K562 (cell line): ENCODE data around the gene UBASH3A. TPM values are rescaled to one million over a fixed set of nuclear protein-coding genes. Genes with fewer than 3 reads are reported as not detected.

Source experiments
- ATAC-seq: fragments of 200-7000 bp; cut with Tn5 transposase; 3 replicates; pipeline ENCODE4 v1.9.1; 2020; ENCODE audit warnings: moderate library complexity
- BruUV-seq: library from RNA; stranded (reverse); fragments of 400-500 nt; replicated peaks from 2 replicates; lab custom pipeline; 2021; lab: Mats Ljungman, UMichigan
- CTCF ChIA-PET: fragments of 300-600 bp; formaldehyde crosslinking; extraction: SDS; loops from one replicate; lab custom pipeline; 2021; ENCODE audit warnings: low intra/inter-chr PET ratio; lab: Yijun Ruan, JAX
- POLR2A ChIA-PET: fragments of 300-600, 350-650 bp; sonication (Branson Sonifier 250); formaldehyde crosslinking; extraction: SDS; loops from one replicate; lab custom pipeline; 2021; ENCODE audit warnings: antibody characterized with exemption, inconsistent platforms; lab: Yijun Ruan, JAX
- DNase-seq, 4 experiments: peaks; one replicate each; pipeline versions ENCODE4 v3.0.0 to v3.0.0-alpha.2; 2011 to 2018; ENCODE audit warnings: low spot score in 3 of 4, mixed read lengths in 3 of 4; ENCODE audit errors: extremely low read depth in 1 of 4
- FAIRE-seq: peaks from 2 replicates; lab custom pipeline; 2011; peaks lifted over from hg19 to GRCh38; lab: Jason Lieb, UNC
- H2AFZ ChIP-seq: 2 replicates; pipeline ENCODE4 v1.6.0; 2011; ENCODE audit warnings: low read depth, low read length, control low read depth, inconsistent platforms
- H3K27ac ChIP-seq: fragments of 200-600 bp; 3 replicates; pipeline ENCODE4 v1.8.0; 2011; ENCODE audit warnings: low read depth, mild to moderate bottlenecking, control low read depth, inconsistent platforms, low read length, moderate library complexity, mixed read lengths; ENCODE audit errors: extremely low read depth
- H3K27me3 ChIP-seq, 2 experiments: fragments of 300-600 bp in 1 of 2; 2 replicates in 1 of 2; 3 replicates in 1 of 2; pipeline versions ENCODE4 v1.6.0 to v1.8.0; 2011; ENCODE audit warnings: inconsistent platforms in 2 of 2, low read length in 2 of 2, mild to moderate bottlenecking in 1 of 2, mixed read lengths in 1 of 2, moderate library complexity in 1 of 2; ENCODE audit not compliant: control insufficient read depth in 2 of 2, insufficient read depth in 2 of 2
- H3K36me3 ChIP-seq: fragments of 300-600 bp; 3 replicates; pipeline ENCODE4 v1.8.0; 2011; ENCODE audit warnings: mild to moderate bottlenecking, low read length, inconsistent platforms; ENCODE audit not compliant: control insufficient read depth, insufficient read depth
- H3K4me1 ChIP-seq, 2 experiments: fragments of 200-600 bp in 1 of 2; replicated peaks in 1 of 2; 2 replicates in 1 of 2; 3 replicates in 1 of 2; pipeline versions ENCODE4 v1.5.1 to v1.8.0; 2011; ENCODE audit warnings: inconsistent platforms in 2 of 2, low read length in 2 of 2, mild to moderate bottlenecking in 1 of 2, mixed read lengths in 1 of 2, moderate library complexity in 1 of 2; ENCODE audit not compliant: control insufficient read depth in 2 of 2, insufficient read depth in 2 of 2
- H3K4me2 ChIP-seq: 2 replicates; pipeline ENCODE4 v1.6.1; 2011; ENCODE audit warnings: low read length, control low read depth, inconsistent platforms, mixed read lengths; ENCODE audit not compliant: insufficient read depth
- H3K4me3 ChIP-seq: fragments of 200-600 bp; sonication (generic), shearing (Covaris generic); 2 replicates; pipeline ENCODE4 v1.5.1; 2016; ENCODE audit warnings: control low read depth, inconsistent platforms
- H3K79me2 ChIP-seq: fragments of 200-600 bp; 3 replicates; pipeline ENCODE4 v1.8.0; 2011; ENCODE audit warnings: low read length, inconsistent platforms; ENCODE audit not compliant: control insufficient read depth, insufficient read depth
- H3K9ac ChIP-seq, 2 experiments: 2 replicates each; pipeline versions ENCODE4 v1.6.0 to v1.6.1; 2011; ENCODE audit warnings: low read depth in 2 of 2, low read length in 2 of 2, control low read depth in 1 of 2, inconsistent platforms in 1 of 2, mild to moderate bottlenecking in 1 of 2, mixed read lengths in 1 of 2; ENCODE audit not compliant: insufficient read depth in 1 of 2
- H3K9me1 ChIP-seq: one replicate; pipeline ENCODE4 v1.6.0; 2011; ENCODE audit warnings: inconsistent platforms, mild to moderate bottlenecking, low read length, moderate library complexity; ENCODE audit not compliant: control insufficient read depth, insufficient read depth
- H3K9me3 ChIP-seq: replicated peaks from 2 replicates; pipeline ENCODE4 v1.5.1; 2011; ENCODE audit warnings: low read depth, low read length, inconsistent platforms; ENCODE audit not compliant: control insufficient read depth, insufficient read depth
- H4K20me1 ChIP-seq: replicated peaks from 2 replicates; pipeline ENCODE4 v1.6.1; 2011; ENCODE audit warnings: low read length, inconsistent platforms, mixed read lengths; ENCODE audit not compliant: control insufficient read depth, insufficient read depth
- BRD9 ChIP-seq: fragments of 450-650 bp; IDR thresholded peaks from 2 replicates; pipeline ENCODE4 v1.6.1; 2018; ENCODE audit warnings: low read depth; ENCODE audit not compliant: partially characterized antibody
- CBX1 ChIP-seq: sonication (generic); IDR thresholded peaks from 2 replicates; pipeline ENCODE4 v1.6.1; 2016; ENCODE audit warnings: antibody characterized with exemption, low read depth, mild to moderate bottlenecking
- CHD4 ChIP-seq: fragments of 200-600 bp; sonication (generic); IDR thresholded peaks from 3 replicates; pipeline ENCODE4 v1.6.1; 2012; ENCODE audit warnings: low read depth, mild to moderate bottlenecking, mixed read lengths, low read length, inconsistent platforms; ENCODE audit not compliant: insufficient read depth, insufficient replicate concordance, poor library complexity, severe bottlenecking
- ELK1 ChIP-seq: sonication (generic); formaldehyde crosslinking; IDR thresholded peaks from 2 replicates; pipeline ENCODE4 v1.8.1; 2022; ENCODE audit warnings: missing genetic modification reagents
- FOXA1 ChIP-seq: fragments of 450-650 bp; IDR thresholded peaks from 2 replicates; pipeline ENCODE4 v1.6.1; 2016; ENCODE audit warnings: mild to moderate bottlenecking, borderline replicate concordance
- MTA2 ChIP-seq: fragments of 450-650 bp; IDR thresholded peaks from 2 replicates; pipeline ENCODE4 v1.6.1; 2016; ENCODE audit warnings: low read depth
- NR2F6 ChIP-seq: fragments of 450-650 bp; formaldehyde crosslinking; IDR thresholded peaks from 2 replicates; pipeline ENCODE4 v1.4.0; 2020; ENCODE audit warnings: mild to moderate bottlenecking
- RFX1 ChIP-seq: fragments of 450-650 bp; IDR thresholded peaks from 2 replicates; pipeline ENCODE4 v1.6.1; 2016; ENCODE audit warnings: mild to moderate bottlenecking, moderate library complexity
- SIN3B ChIP-seq: fragments of 450-650 bp; IDR thresholded peaks from 2 replicates; pipeline ENCODE4 v1.6.1; 2017; ENCODE audit warnings: low read depth, mild to moderate bottlenecking, moderate library complexity
- UBTF ChIP-seq, 2 experiments: IDR thresholded peaks; 2 replicates each; pipeline ENCODE4 v1.6.1; 2012; ENCODE audit warnings: improper control_type of control experiment in 2 of 2, low read depth in 2 of 2, low read length in 2 of 2, borderline replicate concordance in 1 of 2
- ZFP36 ChIP-seq: fragments of 150-350 bp; IDR thresholded peaks from 2 replicates; pipeline ENCODE4 v1.6.1; 2018; ENCODE audit warnings: low read length, low read depth; ENCODE audit not compliant: partially characterized antibody
- ZNF384 ChIP-seq: IDR thresholded peaks from 2 replicates; pipeline ENCODE4 v1.6.1; 2012; ENCODE audit warnings: low read depth, low read length, improper control_type of control experiment
- ZNF717 ChIP-seq: fragments of 250-450 bp; sonication (Bioruptor Pico); IDR thresholded peaks from 2 replicates; pipeline ENCODE4 v1.5.0; 2021
- WGBS: fragments of 100-300 bp; shearing (Covaris generic); methylation state at CpG from one replicate; pipeline ENCODE4 v1.1.6; 2016; ENCODE audit warnings: low coverage, mixed read lengths; ENCODE audit not compliant: insufficient coverage; ENCODE audit errors: missing lambda C conversion rate; 5-methylcytosine and 5-hydroxymethylcytosine counted together
- in situ Hi-C: fragments of 300-500 bp; cut with MboI; formaldehyde crosslinking; loops from 4 replicates; pipeline ENCODE4 v1.15.0; 2018; ENCODE audit warnings: inconsistent platforms, mixed read lengths
- intact Hi-C: fragments of 100-400 bp; cut with micrococcal nuclease; formaldehyde crosslinking; loops from 2 replicates; pipeline ENCODE4 v1.14.2; 2022
- polyA plus RNA-seq, 8 experiments: library from polyadenylated mRNA; depleted of rRNA in 4 of 8; stranded (reverse) in 5 of 8; unstranded in 3 of 8; fragments of >200 nt; fragmentation: Nextera tagmentation in 2 of 8; fragmentation: Illumina TruSeq in 1 of 8; extraction: Ambion mirVana in 2 of 8; extraction: Trizol in 1 of 8; gene quantifications; 2 replicates each; pipeline versions ENCODE4 v1.2.1 to v1.2.3, GENCODE V29; 2011 to 2014; ENCODE audit warnings: inconsistent platforms in 1 of 8, missing spikeins in 1 of 8
- total RNA-seq, 7 experiments: library from RNA; depleted of rRNA in 6 of 7; stranded (reverse); fragments of >200 nt in 6 of 7; fragmentation: Illumina TruSeq in 2 of 7; extraction: Trizol in 2 of 7; gene quantifications; 2 replicates each; pipeline versions ENCODE4 v1.2.1 to v1.2.3, GENCODE V29; 2011 to 2021; ENCODE audit warnings: low replicate concordance in 1 of 7

UBASH3A gene
- total and polyA plus RNA-seq, 9 of the 15 experiments (the other 6 are each of a cell fraction or from before 2014, with no cell fraction given), result 0.23 to 1.8 (median 1.1) TPM

- TF ChIP-seq ZNF717 (CRISPR knock-in tag), result no peak
- no peak for TF ChIP-seq NR2F6 (CRISPR knock-in tag)
- no peak for TF ChIP-seq BRD9
- TF ChIP-seq ELK1, result no peak
- TF ChIP-seq RFX1, result no peak
- TF ChIP-seq ZNF384, result no peak
- TF ChIP-seq CHD4, result no peak
- TF ChIP-seq SIN3B, result no peak
- no peak for TF ChIP-seq CBX1
- no peak for TF ChIP-seq FOXA1
These were observed 45.0 kb downstream of the UBASH3A start (continued) for GRCh38 chr21:42448686-42449085.

GRCh38 chr21:42451941-42452340 is 48.2 kb downstream of the UBASH3A start:
- POLR2A ChIA-PET, result interaction anchor here (0.6 kb wide), 1 partner anchor 69 kb away, joined by 3 read pairs; no protein-coding TSS in a partner anchor
- Histone ChIP-seq H3K27me3 (peaks cover 6 to 52% of the 10 kb centered on the region in 2 experiments; a peak in 4 of 5 replicates), H3K9me1 (no peaks in the 10 kb centered on the region), H3K4me3 (no peak overlapping the region), H3K27ac (no peak overlapping the region), H3K79me2 (no peaks in the 10 kb centered on the region), H3K9me3 (no peaks in the 10 kb centered on the region), H2AFZ (no peak overlapping the region), H3K4me1 (peaks cover 0 to 8% of the 10 kb centered on the region in 2 experiments; a peak in 2 of 5 replicates), H4K20me1 (no peaks in the 10 kb centered on the region)
- intact Hi-C loops, result loop anchor here (5.0 to 10.0 kb wide), 2 partner anchors 117 to 305 kb away; no protein-coding TSS in a partner anchor
- FAIRE-seq (no peak), DNase-seq (no peak)
- in situ Hi-C loops, result no loop called here
- CTCF ChIA-PET, result no interaction called here
- TF ChIP-seq ZFP36 (peak; percentile 28), UBTF (IDR thresholded peaks at IDR 0.05; ENCODE audit: borderline replicate concordance in 1 of 2, low read depth in 2 of 2, low read length in 2 of 2) (no peak), MTA2 (no peak)
- TF ChIP-seq, all 486 proteins: peak for 1
- no TSS peak for BruUV-seq
- Histone ChIP-seq H3K9ac (no peak overlapping the region), H3K4me2 (no peak overlapping the region), H3K36me3 (no peaks in the 10 kb centered on the region)
- ATAC-seq, result no peak
- WGBS, result 22% methylated on average over 9 of the region's 9 CpGs
